ENCODE data around the gene CDYL.

The CDYL gene

GRCh38 chr6:4896401-4896800, 120.2 kb downstream of the CDYL start:
- Histone ChIP-seq H3K27me3 (no peaks in the 10 kb centered on the region), H3K9me3 (no peaks in the 10 kb centered on the region), H3K36me3 (peaks cover 36 to 46% (median 39%) of the 10 kb centered on the region in 3 donors), H3K27ac (no peak overlapping the region), H3K4me3 (no peak overlapping the region), H3K4me1 (no peaks in the 10 kb centered on the region)
- TF ChIP-seq CTCF (IDR thresholded peaks at IDR 0.05) = no peak
- no peak for DNase-seq
- intact Hi-C loops (cut with DNase I; ENCODE audit: low total_unique reads) = no loop called here

- Histone ChIP-seq H3K27me3 (no peaks in the 10 kb centered on the region), H3K27ac (no peak overlapping the region), H3K4me3 (no peak overlapping the region), H3K4me1 (no peaks in the 10 kb centered on the region), H3K36me3 (peaks cover 9 to 30% (median 30%) of the 10 kb centered on the region in 3 donors), H3K9me3 (no peaks in the 10 kb centered on the region)
- intact Hi-C loops (cut with DNase I; ENCODE audit: low total_unique reads) = no loop called here
- no peak for TF ChIP-seq CTCF (IDR thresholded peaks at IDR 0.05)
- DNase-seq = no peak
These were observed 123.2 kb downstream of the CDYL start for GRCh38 chr6:4899249-4900034.

GRCh38 chr6:4901386-4902061, 125.3 kb downstream of the CDYL start:
- H3K27me3 ChIP-seq = no peaks in the 10 kb centered on the region
- H3K4me3 ChIP-seq = no peak overlapping the region
- H3K27ac ChIP-seq = no peak overlapping the region
- H3K9me3 ChIP-seq = no peaks in the 10 kb centered on the region
- peaks cover 0 to 6% (median 0%) of the 10 kb centered on the region in 4 donors for H3K4me1 ChIP-seq
- intact Hi-C loops (cut with DNase I; ENCODE audit: low total_unique reads) = no loop called here
- no peak for TF ChIP-seq CTCF (IDR thresholded peaks at IDR 0.05)
- H3K36me3 ChIP-seq = peaks cover 0 to 24% (median 18%) of the 10 kb centered on the region in 3 donors
- DNase-seq = no peak

- Histone ChIP-seq H3K9me3 (no peaks in the 10 kb centered on the region), H3K27ac (no peak overlapping the region), H3K4me3 (no peak overlapping the region), H3K4me1 (peaks cover 0 to 15% (median 2%) of the 10 kb centered on the region in 4 donors), H3K27me3 (no peaks in the 10 kb centered on the region), H3K36me3 (peaks cover 0 to 20% (median 18%) of the 10 kb centered on the region in 3 donors)
- intact Hi-C loops (cut with DNase I; ENCODE audit: low total_unique reads) = no loop called here
- no peak for DNase-seq
- no peak for TF ChIP-seq CTCF (IDR thresholded peaks at IDR 0.05)
These were observed 126.2 kb downstream of the CDYL start for GRCh38 chr6:4902363-4902762.

- Histone ChIP-seq H3K36me3 (peaks cover 0 to 15% (median 12%) of the 10 kb centered on the region in 3 donors), H3K4me3 (no peak overlapping the region), H3K27me3 (no peaks in the 10 kb centered on the region), H3K4me1 (peaks cover 0 to 22% (median 4%) of the 10 kb centered on the region in 4 donors), H3K9me3 (no peaks in the 10 kb centered on the region), H3K27ac (no peak overlapping the region)
- TF ChIP-seq CTCF (IDR thresholded peaks at IDR 0.05) = no peak
- DNase-seq = no peak
- intact Hi-C loops (cut with DNase I; ENCODE audit: low total_unique reads) = no loop called here
These were observed 126.9 kb downstream of the CDYL start for GRCh38 chr6:4903121-4903520.
